ENCODE measurements around the gene FAM76A. TPM values are rescaled to one million over a fixed set of nuclear protein-coding genes. Genes with fewer than 3 reads are reported as not detected.

FAM76A gene
- total and polyA plus RNA-seq, 2 donors (not counting 3 experiments of a cell fraction or from before 2014, with no cell fraction given): 1.8 to 12.8 TPM

GRCh38 chr1:27741121-27741520, 15.4 kb downstream of the FAM76A start:
- Histone ChIP-seq H3K79me2 (ENCODE audit: control insufficient read depth, insufficient read depth, low read length) (no peaks in the 10 kb centered on the region), H3K4me2 (ENCODE audit: insufficient read depth, low read length) (no peak overlapping the region), H4K20me1 (replicated peaks; ENCODE audit: control insufficient read depth, extremely low read depth, insufficient read depth, low read length) (no peaks in the 10 kb centered on the region), H3K9ac (replicated peaks; ENCODE audit: extremely low read depth, insufficient read depth, low read length) (no peak overlapping the region), H3K9me1 (replicated peaks; ENCODE audit: control insufficient read depth, extremely low read depth, insufficient read depth, low read length) (no peaks in the 10 kb centered on the region), H3K36me3 (ENCODE audit: control insufficient read depth in 2 of 2, extremely low read depth in 1 of 2, insufficient read depth in 2 of 2, low read length in 2 of 2) (peaks cover 2 to 5% of the 10 kb centered on the region in 2 experiments), H3K27ac (ENCODE audit: insufficient read depth, low read depth, low read length) (no peak overlapping the region), H2AFZ (ENCODE audit: low read depth, low read length) (no peak overlapping the region), H3K4me1 (ENCODE audit: control insufficient read depth, extremely low read depth, insufficient read depth, low read length) (no peaks in the 10 kb centered on the region), H3K4me3 (replicated peaks in 1 of 3; ENCODE audit: insufficient read depth in 1 of 3, low read depth in 1 of 3, low read length in 3 of 3) (no peak overlapping the region), H3K27me3 (ENCODE audit: control insufficient read depth in 2 of 2, insufficient read depth in 2 of 2, low read length in 2 of 2) (no peaks in the 10 kb centered on the region), H3K9me3 (replicated peaks; ENCODE audit: control insufficient read depth, insufficient read depth, low read length) (no peaks in the 10 kb centered on the region)
- no TSS peak for BruUV-seq (replicated peaks)
- CTCF ChIA-PET: interaction anchor here (1.2 kb wide), 1 partner anchor 72 kb away, joined by 3 read pairs; no protein-coding TSS in a partner anchor
- no peak for TF ChIP-seq POLR2A (IDR thresholded peaks at IDR 0.05; ENCODE audit: low read depth, low read length)
- no peak for TF ChIP-seq CTCF (IDR thresholded peaks at IDR 0.05; ENCODE audit: extremely low read depth in 1 of 2, insufficient read depth in 1 of 2, low read depth in 1 of 2, low read length in 2 of 2)
- no peak for TF ChIP-seq GATA2 (IDR thresholded peaks at IDR 0.05; ENCODE audit: insufficient read depth, insufficient read length, low read depth, low read length)
- no peak for TF ChIP-seq FOS (IDR thresholded peaks at IDR 0.05; ENCODE audit: borderline replicate concordance, insufficient read depth, low read length)
- TF ChIP-seq MAX (IDR thresholded peaks at IDR 0.05; ENCODE audit: insufficient read depth, insufficient read length): no peak
- TF ChIP-seq JUN (IDR thresholded peaks at IDR 0.05; ENCODE audit: borderline replicate concordance, insufficient read depth, insufficient read length, low read depth): no peak
- no peak for TF ChIP-seq EZH2 (IDR thresholded peaks at IDR 0.05; ENCODE audit: borderline replicate concordance, low read depth, low read length, severe bottlenecking)
- no peak for TF ChIP-seq POLR2AphosphoS5 (IDR thresholded peaks at IDR 0.05; ENCODE audit: insufficient read depth, low read depth, low read length)
- no peak for TF ChIP-seq MYC (IDR thresholded peaks at IDR 0.05; ENCODE audit: low read depth, low read length)
- dilution Hi-C loops (cut with MboI; ENCODE audit: extremely low pct_ligation_motif_present, low sequenced_read_pairs): no loop called here
- FAIRE-seq: no peak
- intact Hi-C loops (cut with micrococcal nuclease): no loop called here
- POLR2A ChIA-PET: no interaction called here
- DNase-seq (ENCODE audit: low read depth, low spot score): no peak
